ES-I3 (cell line): Measurements from ENCODE around the gene ARHGAP11B.
"Not testable (repeated sequence)": the region's sequence is repeated elsewhere in the genome, so short reads cannot be mapped to it uniquely, and the experiment has no call there.

ENCODE experiments used
- H3K36me3 ChIP-seq: 2 replicates; pipeline ENCODE4 v1.6.1; 2013; ENCODE audit warnings: mild to moderate bottlenecking, low read length, control low read depth, moderate library complexity; ENCODE audit not compliant: insufficient read depth
- H3K4me1 ChIP-seq: 2 replicates; pipeline ENCODE4 v1.6.1; 2013; ENCODE audit warnings: mild to moderate bottlenecking, control low read depth, low read length; ENCODE audit not compliant: insufficient read depth
- H3K9ac ChIP-seq: 2 replicates; pipeline ENCODE4 v1.6.1; 2013; ENCODE audit warnings: low read depth, mild to moderate bottlenecking, low read length, moderate library complexity
- H3K9me3 ChIP-seq: 2 replicates; pipeline ENCODE4 v1.6.1; 2013; ENCODE audit warnings: mild to moderate bottlenecking, low read length, moderate library complexity; ENCODE audit not compliant: control insufficient read depth, insufficient read depth

Gene ARHGAP11B

DNA sequence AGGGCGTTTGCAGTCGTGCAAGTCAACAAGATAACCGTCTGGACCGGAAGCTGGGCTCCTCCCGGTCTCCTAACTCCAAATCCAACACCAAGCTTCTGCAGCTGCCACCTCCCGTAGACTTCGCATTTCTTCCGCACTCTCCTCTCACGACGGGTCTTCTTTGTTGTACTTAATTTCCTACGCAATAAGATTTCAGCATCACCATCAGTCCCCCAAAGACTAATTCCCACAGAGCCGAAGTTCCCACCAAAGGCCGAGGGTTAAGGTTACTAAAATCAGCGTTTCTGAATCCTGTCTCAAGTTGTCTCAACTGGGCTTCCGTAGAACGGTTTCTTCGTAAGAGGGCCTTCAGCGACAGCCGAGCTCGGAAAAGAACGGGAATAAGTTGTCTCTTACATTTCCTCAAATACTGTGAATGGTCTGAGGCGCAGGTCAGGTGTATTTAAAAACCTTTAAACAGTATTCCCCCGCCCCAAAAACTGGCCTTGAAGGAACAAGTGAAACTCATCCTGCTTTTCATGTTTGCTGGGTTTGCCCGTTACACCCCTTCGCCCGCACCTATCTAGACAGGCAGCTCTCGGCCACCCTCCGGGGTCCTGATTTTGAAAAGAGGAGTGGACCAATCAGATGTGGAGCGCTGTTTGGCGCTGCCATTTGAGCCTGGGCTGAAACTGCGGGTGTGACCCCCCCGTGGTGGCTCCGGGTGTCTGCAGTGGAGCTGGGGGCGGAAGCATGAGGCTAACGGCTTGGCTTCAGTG lies at the start of gene ARHGAP11B:
TSS of gene ARHGAP11B (plus strand) at position 693 of the 758 bp plus-strand sequence.
- H3K4me1 ChIP-seq, H3K36me3 ChIP-seq, H3K9me3 ChIP-seq: not testable (repeated sequence)
- H3K9ac ChIP-seq = peak within 1 kb of the TSS; percentile 75

DNA sequence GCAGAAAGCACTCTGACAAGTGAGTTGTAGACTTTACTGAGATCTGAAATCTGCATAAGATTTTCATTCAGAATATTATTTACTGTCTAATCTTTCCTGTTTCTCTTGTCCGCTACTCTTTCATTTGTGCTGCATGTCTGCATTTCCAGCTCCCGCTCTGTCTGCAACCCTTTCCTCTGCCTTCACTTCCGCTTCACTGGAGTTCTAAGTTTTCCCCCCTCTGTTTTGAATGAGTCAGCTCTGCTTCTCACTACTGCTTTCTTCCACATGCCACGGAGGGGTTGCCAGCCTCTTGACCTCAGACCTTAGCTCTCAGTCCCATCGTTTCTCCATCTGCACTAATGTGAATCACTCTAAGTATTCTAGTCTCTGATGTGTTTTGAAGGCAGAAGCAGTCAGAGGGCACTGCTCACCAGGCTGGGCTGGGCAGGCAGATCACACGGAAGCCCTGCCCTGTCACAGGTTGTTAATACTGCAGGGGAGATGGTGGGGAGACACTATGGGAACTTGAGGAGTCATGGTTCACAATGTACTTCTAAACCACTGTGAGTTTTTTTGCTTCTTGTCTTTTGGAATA lies 46.4 kb upstream of the ARHGAP11B start:
- not testable (repeated sequence) for H3K9ac ChIP-seq, H3K4me1 ChIP-seq, H3K36me3 ChIP-seq, H3K9me3 ChIP-seq

DNA sequence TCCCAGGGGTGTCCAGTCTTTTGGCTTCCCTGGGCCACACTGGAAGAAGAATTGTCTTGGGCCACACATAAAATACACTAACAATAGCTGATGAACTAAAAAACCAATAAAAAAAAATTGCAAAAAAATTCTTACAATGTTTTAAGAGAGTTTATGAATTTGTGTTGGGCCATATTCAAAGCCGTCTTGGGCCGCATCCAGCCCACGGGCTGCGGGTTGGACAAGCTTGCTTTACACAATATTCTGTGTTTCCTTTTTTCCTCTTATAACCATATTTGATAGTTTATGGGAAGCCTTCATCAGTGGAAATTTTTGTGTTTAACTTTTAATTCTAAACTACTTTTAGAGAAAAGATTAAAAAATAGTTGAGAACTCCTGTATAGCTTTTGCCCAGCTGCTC lies 45.2 kb upstream of the ARHGAP11B start:
- H3K36me3 ChIP-seq, H3K4me1 ChIP-seq, H3K9me3 ChIP-seq, H3K9ac ChIP-seq: not testable (repeated sequence)

DNA sequence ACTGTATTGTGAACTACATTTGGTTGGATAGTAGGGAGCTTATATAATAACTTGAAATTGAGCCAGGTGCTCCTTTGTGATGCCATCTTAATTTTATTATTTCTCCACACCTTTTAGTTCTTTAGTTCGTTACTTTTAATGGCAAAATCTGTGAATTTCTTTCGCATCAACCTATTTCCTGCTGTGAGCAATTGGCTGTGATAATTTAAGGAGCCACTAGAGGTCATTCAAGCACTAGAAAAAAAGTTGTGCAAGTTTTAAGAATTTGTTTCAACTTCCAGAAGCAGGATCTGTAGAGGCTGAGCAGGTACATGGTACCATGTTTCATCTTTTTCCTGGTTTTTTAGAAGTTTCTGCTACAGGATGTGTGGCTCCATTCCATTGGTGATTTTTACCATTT lies 27.0 kb upstream of the ARHGAP11B start:
- H3K9me3 ChIP-seq, H3K36me3 ChIP-seq, H3K9ac ChIP-seq, H3K4me1 ChIP-seq: not testable (repeated sequence)

DNA sequence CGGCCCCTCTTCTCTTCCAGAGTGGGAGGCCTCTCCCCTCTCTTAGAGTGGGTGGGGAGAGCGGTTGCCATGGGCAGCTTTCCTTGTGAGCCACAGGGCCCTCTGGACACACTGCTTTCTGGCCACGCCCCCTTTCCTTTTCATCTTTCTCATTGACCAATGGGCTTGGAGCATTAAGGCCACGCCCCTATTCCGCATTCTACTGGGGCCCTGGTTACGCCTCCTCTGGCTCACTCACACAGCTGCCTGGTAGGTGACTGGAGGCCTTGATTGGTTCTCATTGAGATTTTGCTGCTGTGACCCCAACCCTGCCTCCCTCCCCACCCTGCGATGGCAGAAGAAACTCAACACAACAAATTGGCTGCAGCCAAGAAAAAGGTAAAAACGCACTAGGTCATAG lies 22.1 kb upstream of the ARHGAP11B start, which contains the start of gene GOLGA8H:
TSS of gene GOLGA8H (plus strand) at position 233 of the 400 bp plus-strand sequence. CDS start at position 331, 98 bp downstream.
- not testable (repeated sequence) for H3K9ac ChIP-seq, H3K36me3 ChIP-seq, H3K4me1 ChIP-seq, H3K9me3 ChIP-seq

DNA sequence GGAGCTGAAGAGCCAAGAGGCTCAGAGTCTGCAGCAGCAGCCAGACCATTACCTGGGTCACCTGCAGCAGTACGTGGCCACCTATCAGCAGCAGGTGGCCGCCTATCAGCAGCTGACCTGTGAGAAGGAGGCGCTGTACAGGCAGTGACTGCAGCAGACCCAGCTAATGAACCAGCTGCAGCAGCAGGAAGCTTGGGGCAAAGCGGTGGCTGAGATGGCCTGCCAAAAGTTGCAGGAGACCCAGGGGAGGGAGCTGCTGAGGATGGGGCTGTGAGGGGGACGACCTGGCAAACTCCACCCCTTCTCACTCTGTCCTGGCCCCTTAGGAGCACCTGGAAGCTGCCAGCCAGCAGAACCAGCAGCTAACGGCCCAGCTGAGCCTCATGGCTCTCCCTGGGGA lies 13.7 kb upstream of the ARHGAP11B start:
- not testable (repeated sequence) for H3K9me3 ChIP-seq, H3K9ac ChIP-seq, H3K36me3 ChIP-seq, H3K4me1 ChIP-seq

DNA sequence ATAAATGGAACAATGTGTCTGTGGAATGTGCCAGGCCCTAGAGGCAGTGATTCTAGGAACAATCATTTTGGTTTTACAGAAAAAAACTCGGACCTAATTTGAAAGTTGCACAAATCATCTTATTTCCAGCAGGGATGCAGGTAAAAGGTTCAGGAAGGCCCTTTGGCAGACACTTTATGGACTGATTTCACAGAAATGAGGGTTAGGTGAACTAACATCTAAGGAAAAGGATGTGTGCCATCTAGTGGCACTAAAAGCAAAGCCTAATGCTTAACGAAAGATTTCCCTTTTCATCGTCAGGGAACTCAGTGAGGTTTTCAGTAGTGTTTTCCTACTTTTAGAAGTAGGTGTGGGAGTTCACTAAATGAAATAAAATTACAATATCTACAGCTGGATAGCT lies 4.6 kb upstream of the ARHGAP11B start:
- H3K9me3 ChIP-seq, H3K36me3 ChIP-seq, H3K9ac ChIP-seq, H3K4me1 ChIP-seq: not testable (repeated sequence)

DNA sequence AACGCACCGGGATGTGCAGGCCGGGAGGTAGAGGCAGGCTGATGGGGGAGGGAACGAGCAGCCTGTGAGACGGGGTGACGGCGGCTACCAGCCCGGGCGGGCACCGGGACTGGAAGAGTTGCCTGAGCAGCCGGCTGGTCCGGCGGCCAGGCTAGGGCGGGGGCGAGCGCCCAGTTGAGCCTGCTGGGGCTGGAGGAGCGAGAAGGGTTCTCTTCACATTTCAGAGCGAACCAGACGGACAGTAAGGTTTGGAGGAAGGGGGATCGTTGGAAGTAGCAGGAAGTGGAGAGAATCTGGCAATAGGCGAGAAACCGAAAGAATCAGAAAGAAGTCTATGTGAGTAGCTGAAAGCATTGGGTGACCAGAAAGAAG lies 252 bp downstream of the ARHGAP11B start:
- peak overlapping the region; percentile 75 for H3K9ac ChIP-seq
- H3K9me3 ChIP-seq, H3K36me3 ChIP-seq, H3K4me1 ChIP-seq: not testable (repeated sequence)

DNA sequence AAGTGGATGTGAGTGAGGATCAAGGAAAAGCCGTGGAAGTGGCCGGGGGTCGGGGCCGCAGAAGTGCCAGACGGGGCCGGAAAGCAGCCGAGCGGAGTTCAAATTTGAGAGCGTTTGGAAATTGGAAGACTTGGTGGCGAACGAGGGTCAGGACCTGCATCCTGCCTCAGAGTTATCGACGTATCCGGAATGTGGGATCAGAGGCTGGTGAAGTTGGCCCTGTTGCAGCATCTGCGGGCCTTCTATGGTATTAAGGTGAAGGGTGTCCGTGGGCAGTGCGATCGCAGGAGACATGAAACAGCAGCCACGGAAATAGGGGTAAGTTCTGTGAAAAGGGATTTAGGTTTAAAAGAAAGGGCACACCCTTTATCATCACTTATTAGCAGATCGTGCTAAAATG lies 704 bp downstream of the ARHGAP11B start:
- not testable (repeated sequence) for H3K4me1 ChIP-seq, H3K36me3 ChIP-seq, H3K9me3 ChIP-seq
- peak overlapping the region; percentile 75; the same call in 1 of the 2 replicates for H3K9ac ChIP-seq

DNA sequence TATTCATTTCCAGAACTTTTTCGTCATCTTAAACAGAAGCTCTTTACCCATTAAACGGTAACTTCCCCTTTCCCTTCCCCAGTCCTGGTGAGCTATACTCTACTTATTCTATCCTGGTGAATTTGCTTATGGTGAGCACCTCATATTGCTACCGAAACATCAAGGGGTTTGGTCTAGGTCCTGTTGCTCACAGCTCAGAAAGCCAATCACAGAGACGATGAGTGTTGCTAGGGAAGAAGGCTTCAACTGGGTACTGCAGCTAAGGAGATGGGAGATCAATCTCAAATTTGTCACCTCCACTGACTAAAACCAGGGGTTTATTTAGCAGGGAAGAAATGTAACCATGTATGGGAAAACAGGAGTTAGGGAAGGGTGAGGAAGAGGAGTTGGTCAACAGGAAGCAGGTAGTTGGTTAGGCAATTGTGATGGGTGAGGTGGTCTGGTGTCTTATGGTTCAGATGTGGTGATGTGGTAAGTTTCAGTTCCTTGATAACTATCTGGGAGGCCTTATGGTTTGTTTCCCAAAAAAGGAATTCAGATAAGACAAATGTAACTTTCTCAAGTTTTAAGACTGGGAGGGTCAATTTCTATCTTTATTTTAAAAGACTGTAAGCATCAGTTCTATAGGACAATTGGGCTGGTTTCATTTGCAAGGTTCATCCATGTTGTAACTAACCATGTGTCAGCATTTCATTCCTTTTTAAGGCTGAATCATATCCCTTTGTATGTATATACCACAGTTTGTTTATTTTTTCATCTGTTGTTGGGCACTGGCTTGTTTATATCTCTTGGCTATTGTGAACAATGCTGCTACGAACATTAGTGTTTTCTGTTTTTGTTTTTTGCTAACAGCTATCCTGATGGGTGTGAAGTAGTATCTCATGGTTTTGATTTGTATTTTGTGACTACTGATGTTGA lies 24.3 kb downstream of the ARHGAP11B start:
- Histone ChIP-seq H3K4me1 (no peaks in the 10 kb centered on the region), H3K9ac (no peak overlapping the region), H3K9me3 (no peaks in the 10 kb centered on the region), H3K36me3 (no peaks in the 10 kb centered on the region)

DNA sequence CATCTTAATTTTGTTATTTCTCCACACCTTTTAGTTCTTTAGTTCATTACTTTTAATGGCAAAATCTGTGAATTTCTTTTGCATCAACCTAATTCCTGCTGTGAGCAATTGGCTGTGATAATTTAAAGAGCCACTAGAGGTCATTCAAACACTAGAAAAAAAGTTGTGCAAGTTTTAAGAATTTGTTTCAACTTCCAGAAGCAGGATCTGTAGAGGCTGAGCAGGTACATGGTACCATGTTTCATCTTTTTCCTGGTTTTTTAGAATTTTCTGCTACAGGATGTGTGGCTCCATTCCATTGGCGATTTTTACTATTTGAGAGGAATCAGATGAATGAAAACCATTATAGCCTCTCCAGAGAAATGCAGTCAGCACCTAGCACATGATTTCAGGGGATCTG lies 35.2 kb downstream of the ARHGAP11B start:
- not testable (repeated sequence) for H3K9ac ChIP-seq, H3K4me1 ChIP-seq, H3K9me3 ChIP-seq, H3K36me3 ChIP-seq

DNA sequence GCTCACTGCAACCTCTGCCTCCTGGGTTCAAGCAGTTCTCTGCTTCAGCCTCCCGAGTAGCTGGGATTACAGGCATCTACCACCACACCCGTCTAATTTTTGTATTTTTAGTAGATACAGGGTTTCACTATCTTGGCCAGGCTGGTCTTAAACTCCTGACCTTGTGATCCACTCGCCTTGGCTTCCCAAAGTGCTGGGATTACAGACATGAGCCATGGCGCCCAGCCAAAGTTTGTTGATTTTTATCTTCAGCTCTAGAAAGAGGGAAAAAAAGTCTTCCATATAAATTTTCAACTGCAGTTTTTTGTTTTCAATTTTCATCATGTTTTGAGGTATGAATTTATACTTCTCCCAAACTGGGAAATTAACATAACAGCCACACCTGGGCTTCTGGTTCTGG lies 43.7 kb downstream of the ARHGAP11B start:
- H3K9ac ChIP-seq, H3K4me1 ChIP-seq, H3K9me3 ChIP-seq, H3K36me3 ChIP-seq: not testable (repeated sequence)

DNA sequence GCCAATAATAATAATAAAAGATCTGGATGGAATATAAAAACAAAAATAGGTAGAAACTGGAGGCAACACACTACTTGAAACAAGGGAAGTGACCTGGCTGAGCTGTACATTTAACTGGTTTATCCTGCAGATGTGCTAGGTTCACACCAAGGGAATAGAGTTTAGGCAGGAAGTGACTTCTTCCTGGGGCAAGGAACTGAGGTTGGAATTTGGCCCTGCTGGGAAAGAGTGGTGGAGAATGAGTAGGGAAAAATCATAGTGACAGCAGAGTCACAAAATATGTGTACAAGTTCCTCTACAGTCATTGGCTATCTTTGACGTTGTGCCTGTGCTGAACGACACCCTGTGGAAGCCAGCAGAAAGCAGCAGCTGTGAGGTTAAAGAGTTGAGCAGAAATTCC lies 44.1 kb downstream of the ARHGAP11B start:
- Histone ChIP-seq H3K9ac (no peak overlapping the region), H3K9me3 (no peaks in the 10 kb centered on the region), H3K4me1 (no peaks in the 10 kb centered on the region), H3K36me3 (no peaks in the 10 kb centered on the region)

DNA sequence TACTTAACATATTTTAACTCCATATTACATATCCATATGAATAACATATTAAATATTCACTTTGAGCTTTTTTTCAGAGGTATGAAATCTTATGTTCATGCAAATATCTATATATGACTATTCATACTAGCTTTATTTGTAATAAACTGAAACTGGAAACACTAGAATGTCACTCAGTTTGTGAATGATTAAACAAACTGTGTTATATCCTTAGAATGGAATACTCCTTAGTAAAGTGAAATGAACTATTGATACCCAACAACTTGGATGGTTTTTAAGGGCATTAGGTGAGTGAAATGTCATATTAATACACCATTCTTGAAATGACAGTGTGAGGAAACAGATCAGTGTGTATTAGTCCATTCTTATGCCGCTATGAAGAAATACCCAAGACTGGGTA lies 45.4 kb downstream of the ARHGAP11B start:
- H3K4me1 ChIP-seq = no peaks in the 10 kb centered on the region
- no peak overlapping the region for H3K9ac ChIP-seq
- no peaks in the 10 kb centered on the region for H3K36me3 ChIP-seq
- no peaks in the 10 kb centered on the region for H3K9me3 ChIP-seq

DNA sequence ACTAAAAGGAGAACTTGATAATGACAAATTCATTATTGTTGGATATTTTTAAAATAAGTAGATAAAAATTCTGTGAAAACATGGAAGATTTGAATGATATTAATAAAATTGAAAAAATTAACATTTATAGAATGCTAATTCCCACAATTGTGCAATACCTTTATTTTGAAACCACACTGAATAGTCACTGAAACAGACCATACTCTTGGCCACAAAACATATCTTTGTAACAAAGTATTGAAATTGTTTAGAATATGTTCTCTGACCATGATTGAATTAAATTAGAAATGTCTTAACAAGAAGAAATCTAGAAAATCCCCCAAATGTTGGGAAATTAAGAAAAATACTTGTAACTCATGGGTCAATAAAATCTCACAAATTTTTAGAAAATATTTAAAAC lies 49.2 kb downstream of the ARHGAP11B start:
- no peaks in the 10 kb centered on the region for H3K9me3 ChIP-seq
- H3K9ac ChIP-seq = no peak overlapping the region
- H3K36me3 ChIP-seq = no peaks in the 10 kb centered on the region

More for the DNA sequence above, 49.2 kb downstream of the ARHGAP11B start:
- H3K4me1 ChIP-seq = no peaks in the 10 kb centered on the region
